Hematopoietic multipotent progenitor cell (in vitro differentiated cells): ENCODE measurements around the gene TTC39B. TPM values are rescaled to one million over a fixed set of nuclear protein-coding genes. Genes with fewer than 3 reads are reported as not detected.

ENCODE experiments used
- DNase-seq, 3 donors: peaks; one replicate each; pipeline ENCODE4 v3.0.0-alpha.2; 2011 to 2015; ENCODE audit warnings: low read depth in 2 of 3, low spot score in 2 of 3
- total RNA-seq: library from RNA; depleted of rRNA; stranded (reverse); fragments of >200 nt; gene quantifications from one replicate; pipeline ENCODE4 v1.2.3, GENCODE V29; 2012

The TTC39B gene
- total RNA-seq, 1 donor = 6.2 TPM

DNA sequence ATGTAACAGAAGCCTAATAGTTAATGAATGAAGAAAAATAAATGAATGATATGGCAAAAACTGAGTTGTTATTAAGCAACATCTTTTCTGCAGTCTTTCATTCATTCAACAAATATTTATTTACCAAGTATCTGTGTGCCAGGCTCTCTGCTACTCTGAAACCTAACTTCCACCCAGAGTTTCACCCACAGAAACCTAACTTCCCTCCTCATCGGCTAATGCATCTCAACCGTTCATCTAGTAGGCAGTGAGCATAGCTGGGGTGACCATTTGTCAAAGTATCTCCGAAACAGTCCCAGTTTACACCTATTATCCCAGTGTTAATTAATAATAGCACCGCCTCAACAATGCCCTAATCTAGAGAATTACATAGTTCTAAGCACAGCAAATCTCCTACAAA lies 1.5 kb downstream of the TTC39B start:
- no peak for DNase-seq

- no peak for DNase-seq
Measured at GRCh38 chr9:15304632-15305031, 2.4 kb downstream of the TTC39B start.

DNA sequence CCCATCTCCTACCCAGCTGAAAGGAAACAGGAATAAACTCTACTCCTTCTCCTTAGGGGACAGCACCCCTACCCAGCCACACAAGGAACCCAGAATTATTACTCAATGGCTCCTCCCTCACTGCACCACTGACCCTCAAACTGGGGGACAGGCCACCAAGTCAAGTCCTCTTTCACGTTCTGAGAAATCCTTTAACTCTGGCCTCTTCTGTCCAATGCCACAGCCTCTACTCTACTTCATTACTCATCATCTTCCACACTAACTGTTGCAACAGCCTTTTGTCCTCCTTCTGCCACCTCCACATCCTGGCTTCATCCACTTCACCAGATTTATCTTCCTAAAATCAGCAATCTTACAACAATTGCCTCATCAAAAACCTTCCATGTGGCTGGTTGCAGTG lies 6.8 kb downstream of the TTC39B start:
- DNase-seq = no peak

DNA sequence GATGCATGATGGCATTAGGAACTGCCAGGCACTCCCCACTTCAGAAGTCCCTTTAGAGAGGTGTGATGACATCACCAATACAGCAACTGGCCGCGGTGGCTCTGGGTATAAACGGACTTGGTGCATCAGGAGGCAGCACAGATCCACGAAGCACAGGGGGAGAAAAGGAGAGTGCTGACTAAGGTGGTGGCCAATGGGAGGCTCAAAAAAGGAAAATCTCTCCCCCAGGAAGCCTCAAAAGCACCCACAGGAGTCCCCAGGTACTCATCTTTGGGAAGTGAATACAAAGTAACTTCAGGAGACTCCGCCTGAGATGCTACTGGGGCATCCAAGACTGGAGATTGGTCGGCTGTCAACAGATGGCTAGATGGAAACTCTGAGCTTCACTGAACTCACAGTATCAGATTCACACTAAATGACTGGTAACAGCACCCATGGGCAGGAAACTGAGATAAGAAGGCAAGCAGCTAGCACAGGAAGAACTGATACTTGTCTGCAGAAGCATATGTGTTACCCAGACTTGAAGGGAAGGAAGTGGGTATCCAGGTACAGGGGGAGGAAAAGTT lies 7.6 kb downstream of the TTC39B start:
- peak in 1 of 3 donors; percentile 75 for DNase-seq

GRCh38 chr9:15298362-15298761 lies 8.7 kb downstream of the TTC39B start:
- no peak for DNase-seq

GRCh38 chr9:15295761-15296405 lies 11.1 kb downstream of the TTC39B start:
- DNase-seq = peak in 1 of 3 donors; percentile 63

GRCh38 chr9:15294604-15295003 lies 12.4 kb downstream of the TTC39B start:
- DNase-seq = no peak

- DNase-seq = peak in 2 of 3 donors; percentile 62 to 80
Measured at GRCh38 chr9:15293804-15294316, 13.2 kb downstream of the TTC39B start.

DNA sequence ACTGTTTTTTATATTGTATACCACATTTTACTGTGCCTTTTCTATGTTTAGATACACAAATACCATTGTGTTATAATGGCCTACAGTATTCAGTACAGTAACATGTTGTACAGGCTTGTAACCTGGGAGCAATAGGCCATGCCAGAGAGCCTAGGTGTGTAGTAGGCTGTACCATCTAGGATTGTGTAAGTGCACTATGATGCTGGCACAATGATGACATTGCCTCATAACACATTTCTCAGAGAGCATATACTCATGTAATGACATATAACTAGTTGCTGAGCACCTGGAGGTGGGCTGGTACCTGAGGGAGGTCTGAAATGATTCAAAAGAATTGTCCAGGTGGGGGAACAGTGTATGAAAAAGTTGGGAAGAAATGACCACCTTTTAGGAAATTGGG lies 13.9 kb downstream of the TTC39B start:
- no peak for DNase-seq

- no peak for DNase-seq
Measured at GRCh38 chr9:15289603-15290002, 17.4 kb downstream of the TTC39B start.

GRCh38 chr9:15287309-15287708 lies 19.7 kb downstream of the TTC39B start:
- DNase-seq = peak in 1 of 3 donors; percentile 24

GRCh38 chr9:15286161-15286821 lies 20.7 kb downstream of the TTC39B start:
- DNase-seq = peak in 1 of 3 donors; percentile 58

DNA sequence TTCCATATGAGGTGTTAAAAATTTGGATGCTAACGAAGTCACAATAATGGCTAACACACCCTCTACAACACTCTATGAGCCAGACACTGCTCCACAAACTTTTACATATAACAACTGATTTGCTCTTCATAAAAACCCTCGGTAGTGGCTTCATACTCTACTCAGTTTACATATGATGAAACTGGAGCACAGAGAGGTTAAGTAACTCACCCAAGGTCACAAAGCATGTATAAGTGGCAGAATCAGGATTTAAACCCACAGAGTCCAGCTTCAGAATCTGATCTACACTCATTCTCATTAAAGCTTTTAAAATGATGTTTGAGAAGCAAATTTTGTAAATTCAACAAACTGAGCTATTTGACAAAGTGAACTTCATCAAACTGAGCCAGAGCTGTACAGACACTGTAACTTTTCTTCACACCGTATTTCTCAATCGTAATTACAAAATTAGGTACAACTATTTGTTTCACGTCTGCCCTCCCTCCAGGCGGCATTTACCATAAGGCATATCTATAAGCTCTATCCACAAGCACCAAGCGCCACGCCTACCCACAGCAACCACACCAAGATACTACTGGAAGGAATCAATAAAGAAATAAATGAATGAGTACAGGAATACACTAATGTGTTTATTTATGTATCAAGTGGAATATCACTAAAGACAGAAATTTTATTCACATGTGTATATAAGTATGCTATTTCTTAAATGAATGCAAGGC lies 24.3 kb downstream of the TTC39B start:
- DNase-seq = no peak

DNA sequence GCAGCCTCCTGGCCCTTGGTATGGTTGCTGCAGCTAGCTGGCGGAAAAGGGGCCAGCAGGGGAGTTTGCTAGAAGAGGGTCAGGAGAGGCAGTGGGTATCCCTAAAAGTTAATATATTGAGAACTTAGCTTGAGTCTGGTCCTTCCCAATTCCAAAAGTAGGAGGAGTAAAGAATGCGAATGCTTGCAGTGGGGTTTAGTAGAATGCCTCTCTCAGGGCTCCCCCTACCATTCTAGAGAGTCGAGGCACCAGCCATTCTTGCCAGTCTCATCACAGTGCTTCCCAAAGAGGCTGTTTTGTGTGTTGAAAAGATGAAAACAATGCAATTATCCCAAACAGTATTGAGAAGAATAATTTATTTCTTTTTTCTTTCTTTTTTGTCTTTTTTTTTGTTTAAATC lies 26.4 kb downstream of the TTC39B start:
- no peak for DNase-seq

DNA sequence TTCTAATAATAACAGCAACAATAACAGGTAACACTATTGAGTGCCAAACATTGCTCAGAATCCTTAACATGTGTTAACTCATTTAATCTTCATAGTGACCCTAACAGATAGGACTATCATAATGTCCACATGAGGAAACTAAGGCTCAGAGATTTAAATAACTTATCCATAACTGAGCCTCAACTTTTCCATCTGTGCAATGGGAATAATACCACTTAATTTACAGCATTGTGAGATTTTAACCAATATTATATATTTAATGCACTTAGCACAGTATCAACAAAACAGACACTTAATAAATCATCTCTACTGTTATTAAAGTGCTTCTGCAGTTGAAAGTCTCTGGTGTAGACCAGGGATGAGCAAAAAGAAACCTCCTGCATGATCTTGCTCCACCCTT lies 28.2 kb downstream of the TTC39B start:
- DNase-seq = no peak

DNA sequence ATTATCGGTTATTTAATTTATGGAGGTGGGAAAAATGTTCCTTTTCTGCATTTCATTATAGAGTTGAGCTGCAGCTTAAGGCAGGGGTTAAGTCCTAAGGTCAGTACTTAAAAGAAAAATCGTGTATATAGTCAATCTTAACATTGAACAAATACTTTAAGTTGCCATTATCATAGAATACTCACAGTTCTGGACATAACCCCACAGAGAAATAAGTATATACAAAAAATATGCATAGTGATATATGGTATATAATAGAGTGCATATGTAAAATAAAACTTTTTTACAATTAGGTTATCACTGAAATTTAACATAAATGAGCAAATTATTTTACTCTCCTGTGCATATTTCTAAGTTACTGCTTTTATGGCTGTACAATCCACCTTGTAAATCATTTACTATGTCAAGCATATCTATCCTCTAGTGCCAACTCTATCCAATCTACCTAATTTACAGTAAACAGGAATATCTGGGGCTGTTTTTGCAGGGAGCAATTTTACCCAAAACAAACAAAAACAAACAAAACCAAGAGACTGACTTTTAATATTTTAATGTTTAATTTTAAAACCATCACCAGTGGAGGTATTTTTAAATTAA lies 28.8 kb downstream of the TTC39B start:
- DNase-seq = no peak

DNA sequence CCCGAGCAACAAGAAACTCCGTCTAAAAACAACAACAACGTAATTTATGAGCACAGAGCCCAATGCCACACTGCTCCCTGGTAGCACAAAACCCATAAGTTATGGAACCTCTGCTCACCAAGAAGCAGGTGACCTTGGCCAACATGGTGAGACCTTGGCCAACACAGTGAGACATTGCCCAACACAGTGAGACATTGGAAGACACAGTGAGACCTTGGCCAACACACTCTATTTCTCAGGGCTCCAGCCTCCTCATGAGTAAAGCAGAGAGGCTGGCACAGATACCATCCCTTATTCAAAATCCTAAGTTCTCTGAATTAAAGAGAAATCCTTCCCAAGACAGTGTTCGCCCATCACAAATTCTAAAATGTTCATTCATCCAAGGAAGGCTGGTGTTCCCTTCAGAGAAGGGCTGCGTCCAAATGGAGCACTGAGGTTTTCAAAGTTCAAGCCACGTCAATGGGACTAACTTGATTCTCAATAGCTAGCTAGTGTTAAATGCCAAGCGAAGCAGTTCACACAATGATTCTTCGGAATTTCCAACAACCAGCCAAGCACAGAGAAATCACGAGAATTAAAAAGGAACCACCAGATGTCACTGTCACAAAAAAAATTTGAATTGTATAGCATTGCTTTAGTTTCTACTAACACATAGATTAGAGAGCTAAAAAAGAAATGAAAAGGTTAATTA lies 29.5 kb downstream of the TTC39B start:
- peak in 1 of 3 donors; percentile 69 for DNase-seq

DNA sequence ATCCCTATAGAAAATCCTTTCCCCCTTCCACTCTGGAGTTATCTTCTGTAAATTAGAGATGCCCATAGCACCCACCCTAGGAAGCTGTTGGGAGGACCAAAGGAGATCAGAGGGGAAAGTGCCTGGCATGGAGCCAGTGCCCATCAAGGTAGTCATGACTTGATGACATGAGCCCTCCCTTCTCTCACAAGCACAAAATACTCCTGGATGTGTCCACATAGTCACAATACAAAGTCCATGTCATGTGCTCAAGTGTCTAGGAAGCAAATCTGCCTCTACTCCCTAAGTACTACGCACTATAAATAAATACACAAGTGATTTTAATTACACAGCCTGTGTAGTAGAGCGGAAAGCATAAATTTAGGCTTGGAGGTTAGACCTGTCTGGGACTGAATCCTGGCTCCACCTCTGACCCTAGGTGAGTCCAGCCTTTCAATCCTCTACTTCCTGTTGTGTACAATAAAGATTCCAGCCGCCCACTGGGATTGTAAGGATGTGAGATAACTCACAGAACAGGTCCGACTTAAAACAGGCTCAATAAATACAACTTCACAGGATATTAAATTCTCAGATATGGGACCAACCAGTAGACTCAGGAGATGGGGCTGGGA lies 30.6 kb downstream of the TTC39B start:
- DNase-seq = no peak

DNA sequence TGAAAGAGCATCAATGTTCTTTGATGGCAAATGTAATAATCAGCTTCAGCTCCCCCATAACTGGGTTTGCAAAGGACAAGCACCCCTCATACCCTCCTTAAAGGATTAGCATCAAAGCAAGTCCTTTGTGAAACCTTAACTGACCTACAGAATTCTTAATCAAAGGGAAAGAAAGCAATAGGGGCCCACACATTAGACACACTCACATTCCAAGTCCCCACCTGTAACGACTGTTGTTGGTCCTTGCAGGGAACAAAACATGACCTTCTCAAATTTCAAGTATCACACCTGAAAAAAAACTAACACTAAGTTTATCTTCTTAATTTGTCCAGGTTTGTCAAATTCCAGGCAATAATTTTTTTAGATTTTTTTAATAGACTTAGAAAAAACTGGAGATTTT lies 32.6 kb downstream of the TTC39B start:
- DNase-seq = no peak

GRCh38 chr9:15272377-15272928 lies 34.6 kb downstream of the TTC39B start:
- DNase-seq = no peak
